ENCODE measurements around the gene BAZ1A. TPM values are rescaled to one million over a fixed set of nuclear protein-coding genes. Genes with fewer than 3 reads are reported as not detected.

The BAZ1A gene
- total and polyA plus RNA-seq, 2 of the 8 experiments (the other 6 are each of a cell fraction or from before 2014, with no cell fraction given): 8.0 to 23.1 TPM

GRCh38 chr14:34843011-34843554 lies 32.1 kb downstream of the BAZ1A start:
- Histone ChIP-seq H2BK20ac (ENCODE audit: low read length) (no peak overlapping the region), H3K79me2 (ENCODE audit: control insufficient read depth in 1 of 2, insufficient read depth in 2 of 2, low read length in 2 of 2) (no peaks in the 10 kb centered on the region), H3K4me2 (ENCODE audit: insufficient read depth in 1 of 2, low read depth in 2 of 2, low read length in 2 of 2) (no peak overlapping the region), H3K4me1 (replicated peaks in 1 of 4; ENCODE audit: control insufficient read depth in 3 of 4, insufficient read depth in 4 of 4, low read length in 3 of 4) (peaks cover 0 to 3% (median 0%) of the 10 kb centered on the region in 4 experiments; a peak in 1 of 7 replicates), H3K27ac (ENCODE audit: low read depth, low read length) (no peak overlapping the region), H2BK15ac (ENCODE audit: low read length) (no peak overlapping the region), H3K9ac (replicated peaks in 1 of 4; ENCODE audit: extremely low read depth in 1 of 4, low read depth in 3 of 4, low read length in 3 of 4) (peak overlapping the region in 1 of 4 experiments; percentile 10; a peak in 1 of 7 replicates), H3K9me3 (ENCODE audit: insufficient read depth in 2 of 2, low read depth in 1 of 2, low read length in 1 of 2) (no peaks in the 10 kb centered on the region), H3K14ac (ENCODE audit: insufficient read length) (no peak overlapping the region), H4K5ac (ENCODE audit: insufficient read length, low read depth, low read length) (no peak overlapping the region), H4K20me1 (replicated peaks in 1 of 2; ENCODE audit: control insufficient read depth in 1 of 2, insufficient read depth in 2 of 2, low read length in 2 of 2) (peaks cover 0 to 2% of the 10 kb centered on the region in 2 experiments), H3K27me3 (replicated peaks in 1 of 4; ENCODE audit: control insufficient read depth in 3 of 4, extremely low read depth in 1 of 4, insufficient read depth in 3 of 4, low read length in 3 of 4) (no peaks in the 10 kb centered on the region), H3K36me3 (ENCODE audit: control insufficient read depth in 2 of 4, insufficient read depth in 4 of 4, low read length in 3 of 4) (no peaks in the 10 kb centered on the region), H3K79me1 (ENCODE audit: low read depth, low read length) (no peaks in the 10 kb centered on the region; the same call in 1 of the 2 replicates), H2AFZ (ENCODE audit: low read length) (no peak overlapping the region), H3K56ac (replicated peaks; ENCODE audit: insufficient read length, low read depth, low read length) (no peak overlapping the region), H4K8ac (ENCODE audit: extremely low read depth, insufficient read depth, low read length) (no peak overlapping the region), H2BK120ac (replicated peaks; ENCODE audit: low read depth, low read length) (no peak overlapping the region), H3K4ac (replicated peaks; ENCODE audit: insufficient read length, low read depth, low read length) (no peak overlapping the region), H2AK5ac (ENCODE audit: low read depth, low read length) (no peak overlapping the region), H2BK12ac (ENCODE audit: low read depth, low read length) (no peak overlapping the region), H3K18ac (ENCODE audit: extremely low read depth, low read length) (no peak overlapping the region), H3K23ac (ENCODE audit: insufficient read length) (no peak overlapping the region), H2BK5ac (ENCODE audit: low read depth, low read length) (peak overlapping the region; percentile 53; the same call in 1 of the 2 replicates), H4K91ac (replicated peaks; ENCODE audit: insufficient read length, low read length) (peak overlapping the region; percentile 44), H3K4me3 (ENCODE audit: extremely low read depth in 1 of 4, insufficient read depth in 2 of 4, low read depth in 3 of 4, low read length in 4 of 4) (no peak overlapping the region), H3K23me2 (ENCODE audit: low read depth, low read length) (no peaks in the 10 kb centered on the region)
- 75% methylated on average over 3 of the region's 3 CpGs; no CpG with 5 or more reads in 1 of the 2 experiments for WGBS, 2 experiments (ENCODE audit: extremely low coverage in 1 of 2, insufficient coverage in 1 of 2, insufficient read length in 1 of 2, insufficient replicate concordance in 2 of 2, low coverage in 1 of 2, low lambda C conversion rate in 2 of 2, missing lambda C conversion rate in 1 of 2)
- FAIRE-seq (no peak), DNase-seq (ENCODE audit: low read depth in 1 of 2, low spot score in 2 of 2) (no peak)
- ChIA-PET CTCF (ENCODE audit: partially characterized antibody) (no interaction called here), POLR2A (ENCODE audit: partially characterized antibody) (no interaction called here)
- TF ChIP-seq CBX8 (IDR thresholded peaks at IDR 0.05; ENCODE audit: borderline replicate concordance, low read depth, low read length): no peak
- no peak for TF ChIP-seq SP2 (IDR thresholded peaks at IDR 0.05; ENCODE audit: low read length)
- no peak for TF ChIP-seq CTCF (IDR thresholded peaks at IDR 0.05; ENCODE audit: control extremely low read depth in 1 of 3, insufficient read depth in 1 of 3, low read depth in 1 of 3, low read length in 3 of 3)
- TF ChIP-seq SAP30 (IDR thresholded peaks at IDR 0.05; ENCODE audit: insufficient read depth, insufficient replicate concordance, low read length): no peak
- TF ChIP-seq CBX5 (IDR thresholded peaks at IDR 0.05; ENCODE audit: low read depth, low read length): no peak
- no peak for TF ChIP-seq TAF1 (IDR thresholded peaks at IDR 0.05; ENCODE audit: low read depth, low read length)
- no peak for TF ChIP-seq BRCA1 (IDR thresholded peaks at IDR 0.05; ENCODE audit: low read depth, low read length)
- no peak for TF ChIP-seq HDAC2 (IDR thresholded peaks at IDR 0.05; ENCODE audit: borderline replicate concordance in 1 of 2, low read depth in 2 of 2, low read length in 2 of 2)
- TF ChIP-seq KDM4A (IDR thresholded peaks at IDR 0.05; ENCODE audit: low read depth, low read length, severe bottlenecking): no peak
- no peak for TF ChIP-seq POLR2A (IDR thresholded peaks at IDR 0.05; ENCODE audit: control extremely low read depth in 1 of 2, low read depth in 2 of 2, low read length in 2 of 2)
- TF ChIP-seq SP4 (IDR thresholded peaks at IDR 0.05; ENCODE audit: low read length): no peak
- no peak for TF ChIP-seq CEBPB (IDR thresholded peaks at IDR 0.05; ENCODE audit: low read depth, low read length)
